Neural crest cell (in vitro differentiated cells): Measurements from ENCODE around the gene EPN3. TPM values are rescaled to one million over a fixed set of nuclear protein-coding genes. Genes with fewer than 3 reads are reported as not detected.
A peak's percentile ranks its signal among the peaks of the same experiment; 100 is the strongest.

Experiments
- DNase-seq: peaks from one replicate; pipeline ENCODE4 v3.0.0; 2021; ENCODE audit warnings: low read depth, mixed read lengths, low spot score
- H3K27ac Mint-ChIP-seq: one replicate; pipeline ENCODE4 v1.8.0; 2021; ENCODE audit warnings: mild to moderate bottlenecking, mixed read lengths; ENCODE audit not compliant: unreplicated experiment
- H3K27me3 Mint-ChIP-seq: 2 replicates; pipeline ENCODE4 v1.8.0; 2021; ENCODE audit warnings: low read depth, mild to moderate bottlenecking, mixed read lengths
- H3K36me3 Mint-ChIP-seq: 2 replicates; pipeline ENCODE4 v1.8.0; 2021; ENCODE audit warnings: low read depth, mild to moderate bottlenecking, mixed read lengths
- H3K4me1 Mint-ChIP-seq: 2 replicates; pipeline ENCODE4 v1.8.0; 2021; ENCODE audit warnings: mixed read lengths
- H3K4me3 Mint-ChIP-seq: one replicate; pipeline ENCODE4 v1.8.0; 2021; ENCODE audit warnings: mild to moderate bottlenecking, mixed read lengths
- H3K9me3 Mint-ChIP-seq: 2 replicates; pipeline ENCODE4 v1.8.0; 2021; ENCODE audit warnings: mixed read lengths
- CTCF ChIP-seq: fragments of 200-600 bp; sonication (generic); conservative IDR thresholded peaks from 2 replicates; pipeline ENCODE4 v1.5.0; 2021; ENCODE audit warnings: antibody characterized with exemption, mild to moderate bottlenecking
- total RNA-seq: library from RNA; stranded (reverse); gene quantifications from 2 replicates; pipeline ENCODE4 v1.2.1, GENCODE V29; 2021

Gene EPN3
- total RNA-seq, 1 donor from 2014 or later = not detected

DNA sequence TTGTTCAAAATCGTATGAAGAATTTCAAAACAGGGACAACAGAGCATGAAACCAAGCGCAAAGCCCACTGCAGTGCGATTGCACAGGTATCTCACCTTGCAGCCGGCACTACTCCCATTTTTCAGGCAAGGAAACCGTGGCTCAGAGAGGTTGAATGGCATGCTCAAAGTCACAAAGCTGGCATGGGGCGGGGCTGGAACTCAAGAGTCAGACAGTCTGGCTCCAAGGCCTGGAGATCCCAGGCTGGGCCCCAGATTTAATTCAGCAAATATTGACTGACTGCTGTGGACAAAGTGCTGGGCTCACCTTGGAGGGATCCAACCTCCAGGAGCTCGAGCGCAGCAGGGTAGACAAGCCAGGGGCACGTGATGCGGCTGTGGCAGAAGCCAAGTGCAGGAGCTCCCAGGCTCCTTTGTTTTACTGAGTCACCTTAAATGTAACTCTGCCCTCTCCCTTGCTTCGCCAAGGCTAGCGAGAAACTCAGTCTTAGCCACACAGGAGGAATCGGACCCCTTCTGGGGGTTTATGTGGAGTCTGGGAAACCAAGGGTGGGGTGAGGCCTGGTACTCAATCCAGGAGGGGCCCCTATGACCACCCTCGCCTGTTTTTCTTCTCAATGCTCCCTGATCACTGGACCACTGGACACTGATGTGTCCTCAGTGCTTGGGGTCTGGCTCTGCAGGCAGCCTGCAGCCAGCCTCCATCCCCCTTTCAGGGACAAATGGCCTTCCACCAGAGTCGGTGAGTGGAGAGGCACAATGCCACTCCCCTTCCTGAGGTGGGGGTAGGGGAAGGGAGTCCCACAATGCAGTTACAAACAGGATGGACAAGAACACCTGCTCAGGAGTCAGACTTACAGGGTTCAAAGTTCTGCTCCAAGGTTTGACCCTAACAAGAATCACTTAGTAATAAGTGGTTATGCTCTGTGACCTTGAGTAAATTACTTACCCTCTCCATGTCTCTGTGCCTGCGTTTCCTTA, 10.6 kb downstream of the EPN3 start:
- TF ChIP-seq CTCF = no peak
- Mint-ChIP-seq H3K36me3 (no peaks in the 10 kb centered on the region), H3K9me3 (no peaks in the 10 kb centered on the region), H3K4me3 (peak overlapping the region; percentile 85), H3K27ac (no peak overlapping the region), H3K27me3 (peaks cover 9% of the 10 kb centered on the region), H3K4me1 (peaks cover 29% of the 10 kb centered on the region)
- no peak for DNase-seq

DNA sequence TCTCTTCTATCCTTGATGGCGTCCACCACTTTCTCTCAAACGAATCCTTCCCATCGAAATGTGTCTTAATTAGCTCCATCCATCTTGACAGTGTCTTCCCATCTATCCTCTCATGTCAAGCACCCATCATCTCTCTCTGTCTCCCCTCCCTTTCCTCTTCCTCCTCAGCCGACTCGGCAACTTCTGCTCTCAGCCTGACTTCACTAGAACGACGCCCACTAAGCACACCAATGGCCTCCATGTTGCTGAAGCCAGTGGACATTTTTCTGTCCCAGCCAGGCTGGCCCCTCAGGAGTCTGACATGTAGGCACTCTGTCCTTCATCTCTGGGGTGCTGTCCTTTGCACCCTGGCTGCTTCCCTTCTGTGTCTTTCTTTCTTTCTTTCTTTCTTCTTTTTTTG, 12.0 kb downstream of the EPN3 start:
- peaks cover 22% of the 10 kb centered on the region for H3K4me1 Mint-ChIP-seq
- DNase-seq = no peak

DNA sequence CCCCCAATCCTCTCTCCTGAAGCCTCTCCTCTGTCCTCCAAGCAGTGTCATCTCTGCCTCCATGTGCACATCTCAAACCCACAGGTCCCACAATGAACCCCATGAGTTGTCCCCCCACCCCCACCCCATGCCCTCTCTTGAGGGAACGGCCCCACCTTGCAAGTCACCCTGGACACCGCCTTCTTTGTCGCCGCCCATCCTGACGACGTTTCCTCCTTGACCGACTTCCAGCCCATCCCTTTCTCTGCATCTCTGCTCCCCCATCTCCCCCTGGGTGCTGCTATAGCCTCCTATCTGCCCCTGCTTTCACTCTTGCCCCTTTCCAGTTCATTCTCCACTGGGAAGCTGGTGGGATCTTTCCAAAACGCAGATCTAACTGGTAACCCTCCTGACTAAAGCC, 12.8 kb downstream of the EPN3 start:
- peaks cover 25% of the 10 kb centered on the region for H3K4me1 Mint-ChIP-seq
- peak overlapping the region; percentile 76 for H3K4me3 Mint-ChIP-seq
- peaks cover 9% of the 10 kb centered on the region for H3K27me3 Mint-ChIP-seq
- no peaks in the 10 kb centered on the region for H3K36me3 Mint-ChIP-seq
- no peaks in the 10 kb centered on the region for H3K9me3 Mint-ChIP-seq
- TF ChIP-seq CTCF = no peak
- DNase-seq = no peak
- H3K27ac Mint-ChIP-seq = no peak overlapping the region

More for the DNA sequence above, 12.0 kb downstream of the EPN3 start:
- Mint-ChIP-seq H3K9me3 (no peaks in the 10 kb centered on the region), H3K4me3 (peak overlapping the region; percentile 85), H3K27me3 (peaks cover 9% of the 10 kb centered on the region), H3K36me3 (no peaks in the 10 kb centered on the region), H3K27ac (no peak overlapping the region)
- no peak for TF ChIP-seq CTCF

DNA sequence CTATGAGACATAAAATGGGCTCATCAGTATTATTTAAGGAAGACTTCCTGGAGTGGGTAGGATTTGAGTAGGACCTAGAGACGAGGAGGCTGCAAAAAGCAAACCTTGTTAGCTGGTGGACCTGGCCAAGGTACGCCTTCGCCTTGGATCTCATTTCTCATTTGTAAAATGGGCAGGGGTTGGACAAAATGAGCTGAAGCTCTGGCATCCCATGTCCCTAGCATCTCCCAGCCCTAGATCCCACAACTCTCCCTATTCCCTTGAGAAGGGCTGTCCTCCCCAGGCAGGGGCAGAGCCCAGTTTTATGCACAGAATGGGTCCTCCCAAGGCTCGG, 14.1 kb downstream of the EPN3 start:
- Mint-ChIP-seq H3K36me3 (no peaks in the 10 kb centered on the region), H3K9me3 (no peaks in the 10 kb centered on the region), H3K27me3 (peaks cover 9% of the 10 kb centered on the region), H3K4me1 (peaks cover 23% of the 10 kb centered on the region), H3K4me3 (peak overlapping the region; percentile 64), H3K27ac (no peak overlapping the region)
- TF ChIP-seq CTCF = no peak
- DNase-seq = no peak

- H3K27ac Mint-ChIP-seq = no peak within 1 kb of the TSS
- H3K36me3 Mint-ChIP-seq = no peaks in the 10 kb centered on the region
- peak within 1 kb of the TSS; percentile 76 for H3K4me3 Mint-ChIP-seq
- peaks cover 20% of the 10 kb centered on the region for H3K4me1 Mint-ChIP-seq
- peaks cover 9% of the 10 kb centered on the region for H3K27me3 Mint-ChIP-seq
- DNase-seq = peak; percentile 88
- peak; percentile 95 for TF ChIP-seq CTCF
- no peaks in the 10 kb centered on the region for H3K9me3 Mint-ChIP-seq
Observed at GRCh38 chr17:50547035-50547735, 14.7 kb downstream of the EPN3 start, which contains the start of gene SPATA20. Gene SPATA20 (plus strand): TSS chr17:50547174. CDS start chr17:50547209, 35 bp downstream.
